Tibial nerve (tissue), 4 donors: Measurements from ENCODE around the gene GABARAPL2. TPM values are rescaled to one million over a fixed set of nuclear protein-coding genes. Genes with fewer than 3 reads are reported as not detected.
"Not testable (repeated sequence)": the region's sequence is repeated elsewhere in the genome, so short reads cannot be mapped to it uniquely, and the experiment has no call there.

Source experiments
- DNase-seq, 2 donors: peaks; one replicate each; pipeline ENCODE4 v3.0.0-alpha.2; 2019; ENCODE audit warnings: low spot score in 2 of 2
- H3K27ac ChIP-seq, 4 donors: fragments of 200-600 bp; sonication (generic) in 3 of 4; one replicate each; pipeline ENCODE4 v1.5.1; 2017 to 2019; ENCODE audit warnings: mild to moderate bottlenecking in 1 of 4
- H3K27me3 ChIP-seq, 2 donors: fragments of 200-600 bp; sonication (generic) in 1 of 2; one replicate each; pipeline versions ENCODE4 v1.5.1 to v1.6.0; 2017 to 2019
- H3K36me3 ChIP-seq, 3 donors: fragments of 200-600 bp; sonication (generic); one replicate each; pipeline ENCODE4 v1.5.1; 2018 to 2019
- H3K4me1 ChIP-seq, 4 donors: fragments of 200-600 bp; sonication (generic) in 3 of 4; one replicate each; pipeline ENCODE4 v1.5.1; 2017 to 2019
- H3K4me3 ChIP-seq, 4 donors: fragments of 200-600 bp; sonication (generic) in 3 of 4; one replicate each; pipeline ENCODE4 v1.5.1; 2017 to 2019; ENCODE audit warnings: mild to moderate bottlenecking in 1 of 4, moderate library complexity in 1 of 4
- H3K9me3 ChIP-seq, 4 donors: fragments of 200-600 bp; sonication (generic) in 3 of 4; one replicate each; pipeline ENCODE4 v1.5.1; 2017 to 2019
- CTCF ChIP-seq, 5 experiments: fragments of 200-600 bp in 3 of 5; fragments of 450-650 bp in 2 of 5; sonication (generic) in 3 of 5; IDR thresholded peaks; one replicate each; pipeline ENCODE4 v1.5.1; 2016 to 2019; ENCODE audit warnings: antibody characterized with exemption in 5 of 5, mild to moderate bottlenecking in 3 of 5, moderate library complexity in 2 of 5
- EP300 ChIP-seq, 2 donors: sonication (generic); formaldehyde crosslinking; IDR thresholded peaks; one replicate each; pipeline ENCODE4 v1.6.1; 2017; ENCODE audit warnings: antibody characterized with exemption in 2 of 2, mild to moderate bottlenecking in 1 of 2
- POLR2A ChIP-seq, 2 donors: fragments of 450-650 bp; IDR thresholded peaks; one replicate each; pipeline ENCODE4 v1.6.1; 2017; ENCODE audit warnings: antibody characterized with exemption in 2 of 2, mild to moderate bottlenecking in 2 of 2, moderate library complexity in 2 of 2
- WGBS, 2 donors: methylation state at CpG; one replicate each; pipeline ENCODE4 v1.1.5; 2018; 5-methylcytosine and 5-hydroxymethylcytosine counted together
- total RNA-seq, 4 donors: library from RNA; depleted of rRNA; stranded (reverse); fragments of >200 nt; gene quantifications; one replicate each; pipeline ENCODE4 v1.1.0, GENCODE V29; 2016

GABARAPL2 gene
- total RNA-seq, 4 donors from 2014 or later, result 93.1 to 135 (median 104) TPM

DNA sequence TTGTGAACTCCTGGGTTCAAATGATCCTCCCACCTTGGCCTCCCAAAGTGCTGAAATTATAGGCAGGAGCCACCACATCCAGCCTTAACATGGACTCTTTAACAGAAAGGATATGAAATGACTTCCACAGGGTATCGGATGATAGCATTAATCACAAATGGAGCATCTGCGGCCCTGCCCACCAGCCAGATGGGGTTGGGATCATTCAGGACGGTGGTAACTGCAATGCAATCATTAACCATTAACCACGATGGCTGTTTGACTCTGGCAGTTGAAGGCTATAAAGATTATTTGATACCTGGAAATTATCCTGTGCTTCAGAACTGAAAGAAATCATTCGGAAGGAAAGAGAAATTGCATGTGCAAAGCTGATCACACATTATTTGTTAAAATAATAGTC, 24.9 kb upstream of the GABARAPL2 start:
- H3K36me3 ChIP-seq, result peaks cover 0 to 46% (median 0%) of the 10 kb centered on the region in 3 donors
- H3K27me3 ChIP-seq, result no peaks in the 10 kb centered on the region
- no peak overlapping the region for H3K4me3 ChIP-seq
- DNase-seq, result no peak
- no peak overlapping the region for H3K27ac ChIP-seq
- 89 to 91% methylated on average over 5 of the region's 5 CpGs for WGBS, 2 donors
- no peaks in the 10 kb centered on the region for H3K4me1 ChIP-seq
- no peak for TF ChIP-seq EP300 (IDR thresholded peaks at IDR 0.05)
- TF ChIP-seq POLR2A (IDR thresholded peaks at IDR 0.05), result no peak
- no peak for TF ChIP-seq CTCF (IDR thresholded peaks at IDR 0.05)
- no peaks in the 10 kb centered on the region for H3K9me3 ChIP-seq

DNA sequence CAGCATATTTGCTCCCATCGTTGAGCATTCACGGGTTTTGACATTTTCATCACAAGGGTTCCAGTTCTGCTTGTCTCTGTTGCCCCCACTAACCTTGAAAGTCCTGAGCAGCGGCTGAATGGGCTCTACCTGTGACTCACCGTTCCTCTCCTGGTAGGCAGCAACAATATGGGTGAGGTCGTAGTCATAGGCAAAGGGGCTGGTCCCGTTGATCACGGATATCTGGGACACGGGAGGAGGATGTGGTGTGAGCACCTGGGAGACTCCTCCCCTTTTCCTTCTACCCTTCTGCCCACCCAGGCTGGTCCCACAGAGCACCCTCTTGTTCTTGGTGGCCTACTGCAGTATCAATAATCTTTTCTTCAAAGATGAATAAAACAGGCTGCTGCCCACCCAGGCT, 23.7 kb upstream of the GABARAPL2 start:
- H3K27me3 ChIP-seq, H3K4me3 ChIP-seq, DNase-seq, H3K27ac ChIP-seq, H3K9me3 ChIP-seq, H3K4me1 ChIP-seq: not testable (repeated sequence)
- 82 to 89% methylated on average over 8 of the region's 8 CpGs for WGBS, 2 donors
- H3K36me3 ChIP-seq, result peaks cover 0 to 50% (median 0%) of the 10 kb centered on the region in 3 donors

GRCh38 chr16:75545879-75546278, 20.3 kb upstream of the GABARAPL2 start:
- peaks cover 0 to 42% (median 0%) of the 10 kb centered on the region in 3 donors for H3K36me3 ChIP-seq
- WGBS, 2 donors, result 86% methylated on average over 1 of the region's 1 CpG; no CpG with 5 or more reads in 1 of the 2 donors
- H3K27me3 ChIP-seq, H3K9me3 ChIP-seq, H3K4me1 ChIP-seq, H3K4me3 ChIP-seq, H3K27ac ChIP-seq, DNase-seq: not testable (repeated sequence)

- Histone ChIP-seq H3K36me3 (peaks cover 0 to 37% (median 0%) of the 10 kb centered on the region in 3 donors), H3K9me3 (no peaks in the 10 kb centered on the region), H3K4me3 (no peak overlapping the region), H3K27ac (no peak overlapping the region), H3K4me1 (no peaks in the 10 kb centered on the region), H3K27me3 (no peaks in the 10 kb centered on the region)
- WGBS, 2 donors, result 89 to 91% methylated on average over 7 of the region's 7 CpGs
- DNase-seq, result no peak
- TF ChIP-seq CTCF (IDR thresholded peaks at IDR 0.05) (no peak), POLR2A (IDR thresholded peaks at IDR 0.05) (no peak), EP300 (IDR thresholded peaks at IDR 0.05) (no peak)
These were observed 19.9 kb upstream of the GABARAPL2 start for GRCh38 chr16:75546293-75546692.

DNA sequence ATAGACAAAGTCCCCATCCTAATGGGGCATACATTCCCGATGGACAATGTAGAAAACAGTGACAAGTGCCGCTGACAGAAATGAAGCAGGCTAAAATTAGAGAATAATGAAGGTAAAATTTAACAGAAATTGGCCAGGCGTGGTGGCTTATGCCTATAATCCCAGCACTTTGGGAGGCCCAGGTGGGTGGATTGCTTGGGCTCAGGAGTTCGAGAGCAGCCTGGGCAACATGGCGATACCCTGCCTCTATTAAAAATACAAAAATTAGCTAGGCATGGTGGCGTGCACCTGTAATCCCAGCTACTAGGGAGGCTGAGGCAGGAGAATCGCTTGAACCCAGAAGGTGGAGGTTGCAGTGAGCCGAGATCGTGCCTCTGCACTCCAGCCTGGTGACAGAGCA, 17.7 kb upstream of the GABARAPL2 start:
- H3K27me3 ChIP-seq, DNase-seq, H3K4me3 ChIP-seq, H3K9me3 ChIP-seq, H3K4me1 ChIP-seq, H3K27ac ChIP-seq: not testable (repeated sequence)
- H3K36me3 ChIP-seq, result peaks cover 0 to 18% (median 0%) of the 10 kb centered on the region in 3 donors
- 91 to 95% methylated on average over 9 of the region's 9 CpGs for WGBS, 2 donors

DNA sequence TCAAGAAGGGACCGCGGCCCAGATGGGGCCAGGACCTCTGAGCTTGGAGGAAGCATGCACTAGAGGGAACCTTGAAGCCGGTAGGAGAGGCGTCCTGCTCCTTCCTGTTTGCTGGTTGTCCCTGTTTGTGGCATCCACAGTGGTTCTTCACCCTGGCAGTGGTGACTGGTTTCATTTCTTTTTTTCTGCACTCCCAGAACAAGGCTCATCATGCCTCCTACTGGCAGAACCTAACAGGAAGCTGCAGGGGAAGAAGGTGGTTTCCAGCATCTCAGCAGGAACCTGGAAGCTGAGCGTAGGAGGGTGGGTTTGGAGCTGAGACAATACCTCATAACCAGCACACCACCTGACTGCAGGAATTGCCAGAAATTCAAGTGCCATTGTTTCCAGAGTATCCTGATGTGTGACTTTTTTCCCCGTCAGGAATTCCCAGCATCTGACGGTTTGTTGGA, 15.9 kb upstream of the GABARAPL2 start:
- H3K9me3 ChIP-seq, result no peaks in the 10 kb centered on the region
- DNase-seq, result peak in 1 of 2 donors; percentile 30
- TF ChIP-seq POLR2A (IDR thresholded peaks at IDR 0.05) (no peak), CTCF (IDR thresholded peaks at IDR 0.05) (peak in 3 of 5 experiments; percentile 14 to 38 (median 35)), EP300 (IDR thresholded peaks at IDR 0.05) (peak in 1 of 2 donors; percentile 43)
- peaks cover 0 to 7% (median 0%) of the 10 kb centered on the region in 3 donors for H3K36me3 ChIP-seq
- H3K27me3 ChIP-seq, result no peaks in the 10 kb centered on the region
- peaks cover 0 to 8% (median 0%) of the 10 kb centered on the region in 4 donors for H3K4me1 ChIP-seq
- H3K27ac ChIP-seq, result peak overlapping the region in 2 of 4 donors; percentile 18 to 69
- no peak overlapping the region for H3K4me3 ChIP-seq
- WGBS, 2 donors, result 67 to 78% methylated on average over 7 of the region's 7 CpGs

DNA sequence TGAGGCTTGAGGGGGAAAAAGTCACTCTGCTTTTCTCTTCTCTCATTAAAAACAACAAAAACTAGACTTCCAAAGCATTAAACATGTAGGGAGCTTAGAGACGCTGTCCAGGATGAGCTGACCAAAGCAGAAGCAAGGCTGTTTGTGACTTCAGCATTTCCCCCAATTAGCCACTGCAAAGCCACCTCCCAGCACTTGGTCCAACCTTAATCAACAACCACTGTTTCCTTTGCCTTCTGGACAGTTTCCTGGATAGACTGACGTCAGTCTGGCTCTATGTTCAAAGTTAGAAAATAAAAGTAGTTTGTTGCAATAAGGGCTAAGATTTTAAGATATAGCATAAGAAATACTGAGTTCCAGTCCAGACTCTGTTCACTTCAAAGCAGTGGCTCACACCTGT, 13.2 kb upstream of the GABARAPL2 start:
- no peaks in the 10 kb centered on the region for H3K9me3 ChIP-seq
- TF ChIP-seq EP300 (IDR thresholded peaks at IDR 0.05), result no peak
- TF ChIP-seq POLR2A (IDR thresholded peaks at IDR 0.05), result no peak
- TF ChIP-seq CTCF (IDR thresholded peaks at IDR 0.05), result no peak
- H3K4me3 ChIP-seq, result no peak overlapping the region
- H3K36me3 ChIP-seq, result peaks cover 0 to 3% (median 0%) of the 10 kb centered on the region in 3 donors
- DNase-seq, result no peak
- peaks cover 0 to 16% (median 5%) of the 10 kb centered on the region in 4 donors for H3K4me1 ChIP-seq
- 81 to 86% methylated on average over 2 of the region's 2 CpGs for WGBS, 2 donors
- peak overlapping the region in 1 of 4 donors; percentile 39 for H3K27ac ChIP-seq
- H3K27me3 ChIP-seq, result no peaks in the 10 kb centered on the region
